ENCODE measurements around the gene HEXIM2.

HEXIM2 gene

DNA sequence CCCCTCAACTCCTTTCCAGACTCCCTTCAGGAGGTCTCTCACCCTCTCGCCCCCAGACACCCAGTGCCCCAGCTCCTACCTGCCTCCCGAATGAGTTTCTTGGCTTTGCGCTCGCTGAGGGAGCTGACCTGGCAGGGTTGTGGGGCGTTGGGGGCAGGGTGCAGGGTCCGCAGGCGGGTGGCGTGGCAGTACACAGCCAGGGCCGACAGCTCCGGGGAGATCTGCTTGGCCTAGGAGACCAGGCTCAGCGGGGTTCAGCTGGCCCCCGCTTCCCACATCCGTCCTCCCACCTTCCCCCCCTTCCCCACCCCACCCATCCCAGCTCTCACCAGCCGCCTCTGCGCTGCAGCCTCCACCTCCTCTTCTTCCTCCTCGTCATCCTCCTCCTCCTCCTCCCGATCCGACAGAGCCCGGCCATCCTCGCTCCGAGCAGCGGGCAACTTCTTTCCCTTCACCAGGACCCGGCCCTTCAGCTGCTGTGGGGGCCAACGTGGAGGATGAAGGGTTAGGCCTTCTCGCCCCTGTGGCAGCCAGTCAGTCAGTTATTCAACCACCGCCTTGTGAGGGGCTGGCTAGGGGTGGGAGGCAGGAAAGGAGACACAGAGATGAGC, 46.6 kb upstream of the HEXIM2 start:
- no peaks in the 10 kb centered on the region for H3K4me1 ChIP-seq
- no peaks in the 10 kb centered on the region for H3K36me3 ChIP-seq (ENCODE audit: control insufficient read depth, insufficient read depth, low read length)
- no peak overlapping the region for H3K9ac ChIP-seq
- H3K27ac ChIP-seq: no peak overlapping the region
- no peak overlapping the region for H3K4me2 ChIP-seq (ENCODE audit: low read length)
- no peaks in the 10 kb centered on the region for H3K79me2 ChIP-seq
- no peak for TF ChIP-seq CTCF (IDR thresholded peaks at IDR 0.05)
- H2AFZ ChIP-seq: no peak overlapping the region
- H3K4me3 ChIP-seq (ENCODE audit: low read depth, low read length): no peak overlapping the region
- H3K9me3 ChIP-seq (ENCODE audit: control insufficient read depth, low read length): no peaks in the 10 kb centered on the region
- H3K27me3 ChIP-seq (ENCODE audit: control insufficient read depth, insufficient read depth, low read length): no peaks in the 10 kb centered on the region

- Histone ChIP-seq H3K27ac (no peak overlapping the region), H3K9me3 (ENCODE audit: control insufficient read depth, low read length) (no peaks in the 10 kb centered on the region), H3K4me3 (ENCODE audit: low read depth, low read length) (no peak overlapping the region), H2AFZ (no peak overlapping the region), H3K36me3 (ENCODE audit: control insufficient read depth, insufficient read depth, low read length) (no peaks in the 10 kb centered on the region), H3K4me1 (no peaks in the 10 kb centered on the region), H3K9ac (no peak overlapping the region), H3K79me2 (no peaks in the 10 kb centered on the region), H3K4me2 (ENCODE audit: low read length) (no peak overlapping the region), H3K27me3 (ENCODE audit: control insufficient read depth, insufficient read depth, low read length) (no peaks in the 10 kb centered on the region)
- TF ChIP-seq CTCF (IDR thresholded peaks at IDR 0.05): no peak
Measured at GRCh38 chr17:45115871-45116270, 45.8 kb upstream of the HEXIM2 start.

DNA sequence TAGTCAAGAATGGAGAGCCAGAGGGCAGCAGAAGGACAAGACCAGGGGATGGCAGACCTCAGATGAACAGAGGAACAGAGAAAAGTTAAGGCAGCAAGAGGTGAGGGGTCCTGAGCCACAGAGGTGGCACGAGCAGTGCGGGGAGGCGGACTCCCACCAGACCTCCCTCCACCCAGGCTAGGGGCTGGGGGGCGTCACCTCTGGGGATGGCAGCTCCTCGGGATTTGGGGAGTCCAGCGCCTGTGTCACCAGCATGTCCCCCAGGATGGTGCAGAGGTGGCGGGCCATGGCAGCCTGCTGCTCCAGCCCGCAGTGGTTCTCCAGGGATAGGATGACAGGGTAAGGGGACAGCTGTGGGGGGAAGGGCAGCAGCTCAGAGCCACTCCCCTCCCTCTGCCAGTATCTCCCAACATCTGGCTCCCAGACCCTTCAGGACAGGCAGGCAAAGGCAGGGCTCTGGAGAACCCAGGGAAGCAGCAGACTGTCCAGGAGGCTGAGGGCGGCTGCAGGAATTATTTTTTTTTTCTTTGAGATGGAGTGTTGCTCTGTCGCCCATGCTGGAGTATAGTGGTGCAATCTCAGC, 45.1 kb upstream of the HEXIM2 start:
- Histone ChIP-seq H3K36me3 (ENCODE audit: control insufficient read depth, insufficient read depth, low read length) (no peaks in the 10 kb centered on the region), H2AFZ (no peak overlapping the region), H3K4me1 (no peaks in the 10 kb centered on the region), H3K27ac (no peak overlapping the region), H3K9ac (no peak overlapping the region), H3K27me3 (ENCODE audit: control insufficient read depth, insufficient read depth, low read length) (no peaks in the 10 kb centered on the region), H3K4me3 (ENCODE audit: low read depth, low read length) (no peak overlapping the region), H3K79me2 (no peaks in the 10 kb centered on the region), H3K4me2 (ENCODE audit: low read length) (no peak overlapping the region), H3K9me3 (ENCODE audit: control insufficient read depth, low read length) (no peaks in the 10 kb centered on the region)
- TF ChIP-seq CTCF (IDR thresholded peaks at IDR 0.05): no peak

DNA sequence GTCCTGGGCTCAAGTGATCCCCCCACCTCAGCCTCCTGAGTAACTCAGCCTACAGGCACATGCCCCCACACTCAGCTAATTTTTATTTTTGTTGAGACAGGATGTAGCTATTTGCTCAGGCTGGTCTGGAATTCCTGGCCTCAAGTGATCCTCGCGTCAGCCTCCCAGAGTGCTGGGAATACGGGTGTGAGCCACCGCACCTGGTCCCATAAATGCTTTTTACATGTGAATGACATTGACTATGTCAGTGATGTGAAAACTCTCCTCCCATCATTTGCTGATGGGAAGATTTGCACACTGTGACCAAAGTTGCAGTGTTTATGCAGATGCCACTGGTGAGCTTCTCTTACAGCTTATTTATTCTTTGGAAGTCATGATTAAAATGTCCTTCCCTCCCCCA, 44.3 kb upstream of the HEXIM2 start:
- H3K9me3 ChIP-seq (ENCODE audit: control insufficient read depth, low read length): no peaks in the 10 kb centered on the region
- H3K36me3 ChIP-seq (ENCODE audit: control insufficient read depth, insufficient read depth, low read length): no peaks in the 10 kb centered on the region
- no peak overlapping the region for H3K4me2 ChIP-seq (ENCODE audit: low read length)
- no peaks in the 10 kb centered on the region for H3K27me3 ChIP-seq (ENCODE audit: control insufficient read depth, insufficient read depth, low read length)
- no peak overlapping the region for H3K4me3 ChIP-seq (ENCODE audit: low read depth, low read length)
- no peak for TF ChIP-seq CTCF (IDR thresholded peaks at IDR 0.05)
- no peaks in the 10 kb centered on the region for H3K79me2 ChIP-seq
- no peak overlapping the region for H3K27ac ChIP-seq
- H2AFZ ChIP-seq: no peak overlapping the region
- H3K9ac ChIP-seq: no peak overlapping the region
- no peaks in the 10 kb centered on the region for H3K4me1 ChIP-seq

Measured in parathyroid adenoma (tissue), 2 donors.